HG02970 (cell line): ENCODE results near the gene ATP8B4.
"Not testable (repeated sequence)": the region's sequence is repeated elsewhere in the genome, so short reads cannot be mapped to it uniquely, and the experiment has no call there.

Experiments used
- ATAC-seq: cut with Tn5 transposase; IDR thresholded peaks from one replicate; pipeline ENCODE4 v1.9.1; 2021; ENCODE audit warnings: mild to moderate bottlenecking, moderate library complexity, moderate number of reproducible peaks; ENCODE audit not compliant: unreplicated experiment, low FRiP score

ATP8B4 gene, protein sequence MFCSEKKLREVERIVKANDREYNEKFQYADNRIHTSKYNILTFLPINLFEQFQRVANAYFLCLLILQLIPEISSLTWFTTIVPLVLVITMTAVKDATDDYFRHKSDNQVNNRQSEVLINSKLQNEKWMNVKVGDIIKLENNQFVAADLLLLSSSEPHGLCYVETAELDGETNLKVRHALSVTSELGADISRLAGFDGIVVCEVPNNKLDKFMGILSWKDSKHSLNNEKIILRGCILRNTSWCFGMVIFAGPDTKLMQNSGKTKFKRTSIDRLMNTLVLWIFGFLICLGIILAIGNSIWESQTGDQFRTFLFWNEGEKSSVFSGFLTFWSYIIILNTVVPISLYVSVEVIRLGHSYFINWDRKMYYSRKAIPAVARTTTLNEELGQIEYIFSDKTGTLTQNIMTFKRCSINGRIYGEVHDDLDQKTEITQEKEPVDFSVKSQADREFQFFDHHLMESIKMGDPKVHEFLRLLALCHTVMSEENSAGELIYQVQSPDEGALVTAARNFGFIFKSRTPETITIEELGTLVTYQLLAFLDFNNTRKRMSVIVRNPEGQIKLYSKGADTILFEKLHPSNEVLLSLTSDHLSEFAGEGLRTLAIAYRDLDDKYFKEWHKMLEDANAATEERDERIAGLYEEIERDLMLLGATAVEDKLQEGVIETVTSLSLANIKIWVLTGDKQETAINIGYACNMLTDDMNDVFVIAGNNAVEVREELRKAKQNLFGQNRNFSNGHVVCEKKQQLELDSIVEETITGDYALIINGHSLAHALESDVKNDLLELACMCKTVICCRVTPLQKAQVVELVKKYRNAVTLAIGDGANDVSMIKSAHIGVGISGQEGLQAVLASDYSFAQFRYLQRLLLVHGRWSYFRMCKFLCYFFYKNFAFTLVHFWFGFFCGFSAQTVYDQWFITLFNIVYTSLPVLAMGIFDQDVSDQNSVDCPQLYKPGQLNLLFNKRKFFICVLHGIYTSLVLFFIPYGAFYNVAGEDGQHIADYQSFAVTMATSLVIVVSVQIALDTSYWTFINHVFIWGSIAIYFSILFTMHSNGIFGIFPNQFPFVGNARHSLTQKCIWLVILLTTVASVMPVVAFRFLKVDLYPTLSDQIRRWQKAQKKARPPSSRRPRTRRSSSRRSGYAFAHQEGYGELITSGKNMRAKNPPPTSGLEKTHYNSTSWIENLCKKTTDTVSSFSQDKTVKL

DNA sequence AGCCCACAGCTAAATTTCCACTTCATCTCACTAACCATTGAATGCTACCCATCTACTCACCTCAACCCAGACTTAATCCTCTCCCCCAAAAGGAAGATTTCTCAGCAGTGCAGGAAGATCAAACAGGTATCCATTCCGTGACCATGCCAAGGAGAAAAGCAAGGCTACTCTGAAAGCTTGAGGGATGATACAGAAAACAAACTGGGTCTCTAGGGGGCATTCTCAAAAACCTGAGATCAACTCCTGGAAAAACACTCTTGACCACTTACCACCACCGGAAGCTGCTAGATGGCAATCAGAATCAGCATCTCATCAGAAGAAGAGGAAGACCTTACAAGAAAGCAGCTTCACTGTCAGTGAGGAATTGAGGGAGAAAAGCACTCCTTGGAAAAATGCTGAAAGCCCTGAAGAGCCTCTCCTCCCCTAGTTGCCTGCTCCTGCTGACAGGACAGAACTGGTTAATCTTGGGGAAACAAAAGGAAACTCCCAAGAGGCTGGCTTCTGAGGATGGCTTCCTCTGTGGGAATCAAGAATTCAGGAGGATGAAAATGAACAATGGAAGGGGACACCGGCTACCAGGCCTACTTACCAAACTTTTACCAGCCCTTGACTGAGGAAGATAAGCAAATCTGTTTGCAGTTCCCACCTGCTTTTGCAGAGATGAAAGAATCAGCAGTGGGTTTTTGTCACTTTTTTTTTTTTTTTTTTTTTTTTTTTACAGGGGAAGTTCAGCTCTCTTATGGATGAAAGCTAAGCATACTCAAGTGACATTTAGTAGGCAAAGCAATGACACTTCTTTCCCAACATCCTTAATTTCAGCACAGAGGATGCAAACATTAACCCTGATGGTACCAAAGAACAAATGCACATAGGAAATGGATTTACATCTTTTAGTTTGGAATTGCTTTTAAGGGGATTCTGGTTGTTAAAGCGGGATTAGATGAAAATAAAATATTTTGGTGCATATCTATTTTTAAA lies at the start of gene ATP8B4:
Gene ATP8B4, minus strand, starts transcription at position 171 of the 978 bp plus-strand sequence. CDS start 12,267 bp downstream, outside the sequence.
- ATAC-seq: no peak

DNA sequence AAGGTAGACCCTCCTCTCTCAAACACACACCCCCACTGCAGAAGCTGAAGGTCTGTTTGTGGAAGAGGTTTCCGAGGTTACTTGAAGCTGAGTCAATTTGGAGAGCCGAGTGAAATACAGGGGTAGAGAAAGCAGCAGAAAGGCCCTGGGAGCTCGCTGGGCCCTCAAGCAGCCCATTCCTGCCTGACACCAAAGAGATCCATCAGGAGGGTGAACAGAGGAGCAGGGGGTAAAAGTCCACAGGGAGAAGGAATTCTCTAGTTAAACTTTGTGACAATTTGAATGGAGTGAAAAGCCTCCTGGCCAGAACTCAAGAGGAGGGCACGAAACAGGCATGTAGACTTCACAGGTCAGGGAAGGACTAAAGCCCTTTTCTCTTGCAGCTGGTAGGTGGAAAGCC lies 49.3 kb upstream of the ATP8B4 start:
- no peak for ATAC-seq

DNA sequence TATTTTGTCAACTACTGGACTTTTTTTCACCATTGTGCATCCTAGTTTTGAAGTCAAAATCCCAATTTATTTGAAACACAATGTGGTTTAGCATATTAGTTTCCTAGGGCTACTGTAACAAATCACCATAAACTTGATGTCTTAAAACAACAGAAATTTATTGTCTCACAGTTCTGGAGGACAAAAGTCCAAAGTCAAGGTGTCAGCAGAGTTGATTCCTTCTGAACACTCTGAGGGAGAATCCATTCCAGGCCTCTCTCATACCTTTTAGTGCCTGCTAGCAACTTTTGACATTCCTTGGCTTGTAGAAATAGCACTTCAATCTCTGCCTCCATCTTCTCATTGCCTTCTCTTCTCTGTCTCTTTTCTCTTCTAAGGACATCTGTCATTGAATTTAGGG lies 48.1 kb upstream of the ATP8B4 start:
- no peak for ATAC-seq

DNA sequence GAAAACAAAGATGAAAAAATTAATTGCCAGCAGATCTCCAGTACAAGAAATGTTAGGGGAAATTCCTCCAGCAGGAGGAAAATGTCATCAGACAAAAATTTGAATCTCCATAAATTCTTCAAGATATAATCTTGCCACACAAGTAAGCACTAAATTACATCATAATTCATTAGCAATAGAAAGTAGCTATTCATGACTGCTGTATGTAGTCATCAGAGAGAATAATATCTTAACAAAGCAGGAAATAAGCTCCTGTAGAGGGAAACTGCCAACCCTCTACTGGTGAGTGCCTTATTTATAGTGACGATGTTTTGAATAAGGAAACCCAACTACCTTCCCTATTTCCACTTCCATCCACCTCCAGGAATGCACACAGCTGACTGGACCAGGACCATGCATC lies 47.2 kb upstream of the ATP8B4 start:
- no peak for ATAC-seq

DNA sequence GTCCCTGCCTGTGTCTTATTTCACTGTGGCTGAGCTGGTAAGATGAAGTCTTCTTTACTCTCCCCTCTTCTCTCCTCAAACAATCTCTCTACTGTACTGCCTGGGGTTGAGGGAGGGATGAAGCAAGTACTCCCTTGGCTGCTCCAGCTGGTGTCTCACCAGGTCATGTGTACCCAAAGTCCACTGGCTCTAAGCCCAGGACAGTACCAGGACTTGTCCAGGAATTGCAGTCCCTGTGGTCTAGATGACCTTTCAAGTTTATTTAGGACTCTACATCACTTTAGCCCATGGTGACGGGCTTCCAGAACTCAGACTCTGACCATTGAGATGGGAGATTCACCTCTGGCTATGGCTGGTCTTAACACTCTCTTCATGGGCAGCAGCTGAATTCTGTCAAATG lies 45.4 kb upstream of the ATP8B4 start:
- ATAC-seq: no peak

DNA sequence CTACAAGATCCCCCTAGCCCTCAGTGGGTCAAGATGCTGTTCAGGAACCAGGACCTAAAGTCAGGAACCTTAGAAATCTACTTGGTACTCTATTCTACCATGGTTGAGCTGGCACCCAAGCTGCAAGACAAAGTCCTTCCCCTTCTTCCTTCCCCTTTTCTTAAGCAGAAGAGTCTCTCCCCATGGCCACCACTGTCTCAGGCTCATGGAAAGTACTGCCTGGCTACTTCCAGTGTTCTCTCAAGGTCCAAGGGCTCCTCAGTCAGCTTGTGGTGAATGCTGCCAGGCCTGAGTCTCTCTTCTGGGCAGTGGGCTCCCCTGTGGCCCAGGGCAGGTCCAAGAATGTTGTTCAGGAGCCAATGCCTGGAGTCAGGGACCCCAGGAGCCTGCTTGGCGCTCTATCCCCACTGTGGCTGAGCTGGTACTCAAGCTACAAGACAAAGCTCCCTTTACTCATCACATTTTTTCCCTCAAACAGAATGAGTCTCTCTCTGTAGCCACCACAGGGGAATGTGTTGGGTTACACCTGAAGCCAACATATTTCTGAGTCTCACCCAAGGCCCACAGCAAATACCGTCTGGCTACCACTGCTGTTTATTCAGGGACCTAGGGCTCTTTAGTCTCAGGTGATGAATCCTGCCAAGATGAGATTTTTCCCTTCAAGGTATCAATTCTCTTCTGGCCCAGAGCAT lies 44.8 kb upstream of the ATP8B4 start:
- no peak for ATAC-seq

DNA sequence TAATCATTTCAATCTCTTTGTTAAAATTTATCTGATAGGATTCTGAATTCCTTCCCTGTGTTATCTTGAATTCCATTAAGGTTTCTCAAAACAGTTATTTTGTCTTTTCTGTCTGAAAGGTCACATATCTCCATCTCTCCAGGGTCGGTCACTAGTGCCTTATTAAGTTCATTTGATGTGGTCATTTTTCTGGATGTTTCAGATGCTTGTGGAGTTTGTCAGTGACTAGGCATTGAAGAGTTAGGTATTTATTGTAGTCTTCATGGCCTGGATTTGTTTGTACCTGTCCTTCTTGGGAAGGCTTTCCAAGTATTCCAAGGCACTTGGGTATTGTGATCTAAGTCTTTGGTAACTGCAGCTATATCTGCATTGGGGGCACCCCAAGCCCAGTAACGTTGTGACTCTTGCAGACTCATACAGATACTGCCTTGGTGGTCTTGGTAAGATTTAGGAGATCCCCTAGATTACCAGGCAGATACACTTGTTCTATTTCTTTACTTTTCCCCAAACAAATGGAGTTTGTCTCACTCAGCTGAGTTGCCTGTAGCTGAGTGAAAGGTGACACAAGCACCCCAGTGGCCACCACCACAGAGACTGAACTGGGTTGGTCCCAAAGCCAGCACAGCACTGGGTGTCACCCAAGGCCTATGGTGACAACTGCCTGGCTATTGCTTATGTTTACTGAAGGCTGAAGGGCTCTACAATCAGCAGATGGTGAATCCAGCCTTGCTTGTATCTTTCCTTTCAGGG lies 44.1 kb upstream of the ATP8B4 start:
- no peak for ATAC-seq

DNA sequence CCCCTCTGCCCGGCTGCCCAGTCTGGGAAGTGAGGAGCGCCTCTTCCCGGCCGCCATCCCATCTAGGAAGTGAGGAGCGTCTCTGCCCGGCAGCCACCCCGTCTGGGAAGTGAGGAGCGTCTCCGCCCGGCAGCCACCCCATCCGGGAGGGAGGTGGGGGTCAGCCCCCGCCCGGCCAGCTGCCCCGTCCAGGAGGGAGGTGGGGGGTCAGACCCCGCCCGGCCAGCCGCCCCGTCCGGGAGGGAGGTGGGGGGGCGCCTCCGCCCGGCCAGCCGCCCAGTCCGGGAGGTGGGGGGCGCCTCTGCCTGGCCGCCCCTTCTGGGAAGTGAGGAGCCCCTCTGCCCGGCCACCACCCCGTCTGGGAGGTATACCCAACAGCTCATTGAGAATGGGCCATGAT lies 39.2 kb upstream of the ATP8B4 start:
- not testable (repeated sequence) for ATAC-seq

DNA sequence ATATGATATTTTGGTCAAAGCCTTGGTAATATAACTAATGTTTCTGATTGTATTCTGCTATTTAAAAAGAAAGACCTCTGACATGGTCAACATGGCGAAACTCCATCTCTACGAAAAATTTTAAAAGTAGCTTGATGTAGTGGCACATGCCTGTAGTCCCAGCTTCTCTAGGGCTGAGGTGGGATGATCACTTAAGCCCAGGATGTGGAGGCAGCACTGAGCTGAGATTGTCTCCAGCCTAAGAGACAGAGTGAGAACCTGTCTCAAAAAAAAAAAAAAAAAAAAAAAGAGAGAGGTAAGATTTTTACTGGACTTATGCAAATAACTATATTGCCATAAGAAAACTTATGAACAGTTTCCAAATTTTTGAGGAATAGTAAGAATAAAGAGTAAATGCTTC lies 32.4 kb upstream of the ATP8B4 start:
- no peak for ATAC-seq

DNA sequence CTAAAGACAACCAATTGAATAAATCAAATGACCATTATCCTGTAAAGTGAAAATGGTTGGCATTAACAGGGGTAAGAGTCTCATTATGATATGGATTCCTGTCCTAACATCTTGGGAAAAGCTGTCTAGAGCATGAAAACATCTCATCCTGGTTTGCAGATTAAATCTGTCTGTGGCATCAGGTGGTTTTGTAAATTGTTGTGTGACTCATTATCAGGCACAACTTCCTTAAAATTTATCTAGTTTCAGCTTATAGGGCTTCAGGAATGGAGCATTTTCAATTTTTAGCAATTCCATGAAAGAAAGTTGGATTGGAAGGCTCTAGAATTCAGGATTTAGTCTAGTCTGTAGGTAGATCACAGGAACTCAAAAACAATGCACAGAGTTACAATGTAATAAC lies 31.8 kb upstream of the ATP8B4 start:
- no peak for ATAC-seq

DNA sequence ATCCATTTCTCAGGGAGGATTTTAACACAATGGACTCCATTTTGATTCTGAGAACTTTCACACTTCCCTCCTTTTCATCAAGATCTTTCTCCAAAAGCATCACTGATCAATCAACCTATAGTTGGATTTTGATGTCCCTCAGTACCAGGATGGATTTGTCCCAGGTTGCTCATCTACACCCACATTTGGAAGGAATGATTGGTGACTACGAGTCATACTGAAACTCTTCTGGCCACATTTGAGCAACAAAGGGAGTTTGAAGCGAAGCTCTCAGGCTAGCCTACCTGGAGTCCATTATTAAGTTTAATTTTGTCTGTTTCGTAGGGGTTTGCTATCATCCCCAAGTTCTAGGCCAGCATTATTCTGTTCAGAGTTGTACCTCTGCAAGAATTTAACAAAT lies 31.3 kb upstream of the ATP8B4 start:
- ATAC-seq: no peak

DNA sequence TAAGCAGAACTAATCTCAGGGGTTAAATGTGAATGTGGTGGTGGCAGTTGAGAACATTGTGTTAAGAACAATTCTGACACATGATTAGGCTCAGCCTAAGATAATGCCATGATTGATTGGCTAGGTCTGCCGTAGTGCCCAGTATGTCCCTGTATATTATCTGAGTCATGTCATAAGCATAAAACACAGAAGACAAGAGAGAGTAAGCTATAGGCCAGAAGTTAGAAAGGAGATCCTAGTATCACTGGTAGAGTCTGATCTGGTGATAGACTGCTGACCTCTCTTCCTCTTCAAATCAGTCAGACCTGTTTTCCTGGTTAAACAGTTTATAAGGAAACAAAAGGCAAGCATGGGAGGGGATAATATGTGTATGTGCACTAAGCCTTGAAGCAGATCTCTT lies 30.1 kb upstream of the ATP8B4 start:
- ATAC-seq: no peak

DNA sequence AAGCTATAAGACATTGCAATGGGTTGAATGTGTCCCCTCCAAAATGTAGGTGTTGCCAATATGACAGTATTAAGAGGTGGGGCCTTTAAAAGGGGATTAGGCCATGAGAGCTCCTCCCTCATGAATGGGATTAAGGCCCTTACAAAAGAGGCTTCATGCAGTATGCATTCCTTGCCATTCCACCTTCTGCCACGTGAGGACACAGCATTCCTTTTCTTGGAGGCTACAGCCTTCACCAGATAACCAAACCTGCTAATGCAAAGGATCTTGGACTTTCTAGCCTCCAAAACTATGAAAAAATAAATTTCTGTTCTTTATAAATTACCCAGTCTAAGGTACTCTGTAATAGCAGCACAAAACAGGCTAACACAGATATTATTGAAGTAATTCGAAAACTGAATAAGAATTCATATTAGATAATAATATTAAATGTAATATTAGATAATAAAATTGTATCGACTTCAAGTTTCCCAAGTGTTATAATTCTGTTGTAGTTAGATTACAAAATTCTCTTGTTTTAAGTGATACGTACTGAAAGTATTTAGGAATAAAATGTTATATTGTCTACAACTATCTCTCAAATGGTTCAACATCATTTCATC lies 29.4 kb upstream of the ATP8B4 start:
- no peak for ATAC-seq

DNA sequence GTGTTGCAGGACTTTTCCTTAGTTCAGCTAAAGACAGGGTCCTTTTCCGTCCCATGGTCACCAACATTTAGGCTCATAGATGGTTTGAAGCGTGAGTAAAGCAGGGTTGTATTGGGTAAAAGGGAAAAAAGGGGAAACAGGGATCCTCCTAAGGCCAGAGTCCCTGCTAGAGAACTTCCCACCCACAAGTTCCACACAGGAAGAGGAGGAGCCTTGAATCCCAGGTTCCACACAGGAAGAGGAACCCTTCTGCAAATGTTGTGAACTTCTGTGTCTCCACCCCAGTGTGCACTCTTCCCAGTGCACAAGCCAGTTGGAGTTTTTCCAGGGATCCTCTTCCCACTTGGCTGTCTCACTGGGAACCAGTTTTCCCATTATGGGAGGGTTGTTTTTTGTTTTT lies 27.6 kb upstream of the ATP8B4 start:
- ATAC-seq: no peak

DNA sequence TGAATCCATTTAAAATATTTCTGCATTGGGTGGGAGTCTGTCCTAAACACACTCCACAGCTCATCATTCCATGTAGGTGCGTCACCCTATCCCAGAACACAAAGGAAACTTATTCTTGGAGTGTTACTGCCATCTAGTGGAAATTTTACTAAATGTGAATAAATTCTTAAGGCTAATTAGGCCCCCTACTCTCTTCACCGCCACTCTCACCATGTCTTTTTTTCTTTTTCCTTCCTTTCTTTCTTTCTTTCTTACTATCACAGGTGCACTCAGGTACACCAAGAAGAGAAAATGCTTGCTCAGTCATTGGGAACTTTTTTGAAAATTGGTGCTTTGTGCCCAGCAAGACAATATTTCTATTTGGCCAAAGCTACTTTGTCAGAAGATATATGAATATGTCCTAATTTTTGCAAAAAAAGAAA lies 26.4 kb upstream of the ATP8B4 start:
- no peak for ATAC-seq

DNA sequence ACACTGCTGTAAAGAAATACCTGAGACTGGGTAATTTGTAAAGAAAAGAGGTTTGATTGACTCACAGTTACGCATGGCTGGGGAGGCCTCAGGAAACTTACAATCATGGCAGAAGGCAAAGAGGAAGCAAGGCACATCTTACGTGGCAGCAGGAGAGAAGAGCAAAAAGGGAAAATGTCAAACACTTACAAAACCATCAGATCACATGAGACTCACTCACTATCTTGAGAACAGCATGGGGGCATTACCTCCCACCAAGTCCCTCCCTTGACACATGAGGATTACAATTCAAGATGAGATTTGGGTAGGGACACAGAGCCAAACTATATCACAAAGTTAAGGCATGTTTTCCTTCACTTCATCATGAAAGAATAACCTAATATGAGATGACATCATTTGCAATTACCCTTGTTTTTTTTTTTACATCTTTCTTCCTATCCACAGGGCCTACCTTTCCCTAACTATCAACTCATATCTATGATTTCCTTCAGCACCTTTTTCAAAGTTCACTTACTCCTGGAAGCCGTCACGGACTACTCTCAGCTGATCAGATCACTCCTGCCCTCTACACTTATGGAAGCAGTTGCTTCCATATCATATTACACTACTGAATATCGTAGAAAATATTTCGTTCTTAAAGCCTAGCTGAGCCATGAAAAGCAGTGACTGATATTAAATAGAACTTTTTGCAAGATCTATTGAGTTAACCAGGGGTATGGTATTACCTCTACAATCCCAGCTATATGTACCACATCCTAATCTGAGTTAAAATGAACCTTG lies 25.5 kb upstream of the ATP8B4 start:
- ATAC-seq: no peak

DNA sequence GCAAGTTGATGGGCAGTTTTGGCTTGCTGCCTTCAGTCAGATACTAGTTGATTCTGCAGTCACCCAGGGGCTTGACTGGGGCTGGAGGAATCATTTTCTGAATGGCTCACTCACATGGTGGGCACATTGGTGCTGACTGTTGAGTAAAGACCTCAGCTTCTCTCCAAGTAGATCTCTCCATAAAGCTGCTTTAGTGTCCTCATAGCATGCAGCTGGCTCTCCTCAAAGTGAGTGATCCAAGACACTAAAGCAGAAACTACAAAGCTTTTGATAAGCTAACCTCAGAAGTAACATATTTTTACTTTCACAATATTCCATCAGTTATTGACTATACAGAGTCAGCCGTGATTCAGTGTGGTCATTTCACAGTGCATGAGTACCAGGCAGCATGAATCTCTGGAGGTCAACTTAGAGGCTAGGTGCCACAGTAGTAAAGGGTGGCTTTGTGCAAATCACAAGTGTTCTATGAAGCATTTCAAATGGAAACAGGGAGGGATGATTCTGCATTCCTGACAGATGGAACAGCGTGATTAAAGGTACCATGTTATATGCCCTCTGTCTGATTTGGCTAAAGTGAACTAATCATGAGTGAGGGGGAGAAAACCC lies 24.3 kb upstream of the ATP8B4 start:
- ATAC-seq: no peak
